ENCODE results near the gene SETD6.
"Not testable (repeated sequence)": the region's sequence is repeated elsewhere in the genome, so short reads cannot be mapped to it uniquely, and the experiment has no call there.

SETD6 gene

DNA sequence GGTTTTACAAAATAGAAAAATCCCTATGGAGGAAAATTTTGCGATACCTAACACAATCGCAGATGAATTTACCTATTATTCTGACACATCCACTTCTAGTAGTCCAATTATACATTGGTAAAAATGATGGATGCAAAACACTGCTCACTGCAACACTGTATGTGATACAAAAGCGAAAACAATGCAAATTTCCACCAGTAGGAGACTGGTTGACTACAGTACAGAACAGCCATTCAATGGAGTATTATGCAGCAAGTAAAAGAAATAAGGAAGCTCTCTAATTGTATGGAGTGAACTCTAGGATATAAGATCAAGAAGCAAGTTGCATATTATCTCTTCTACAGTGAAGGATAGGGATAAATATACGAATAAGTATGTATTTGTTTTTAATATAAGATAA is 48.5 kb downstream of the SETD6 start:
- Histone ChIP-seq H3K4me1 (peaks cover 12% of the 10 kb centered on the region), H3K36me3 (replicated peaks) (peaks cover 68% of the 10 kb centered on the region), H3K4me3 (no peak overlapping the region), H3K27me3 (ENCODE audit: low read depth) (no peaks in the 10 kb centered on the region), H3K9me3 (no peaks in the 10 kb centered on the region)
- no peak for DNase-seq (ENCODE audit: low spot score in 2 of 2)
- in situ Hi-C loops (cut with MboI; ENCODE audit: low sequenced_read_pairs) = no loop called here

DNA sequence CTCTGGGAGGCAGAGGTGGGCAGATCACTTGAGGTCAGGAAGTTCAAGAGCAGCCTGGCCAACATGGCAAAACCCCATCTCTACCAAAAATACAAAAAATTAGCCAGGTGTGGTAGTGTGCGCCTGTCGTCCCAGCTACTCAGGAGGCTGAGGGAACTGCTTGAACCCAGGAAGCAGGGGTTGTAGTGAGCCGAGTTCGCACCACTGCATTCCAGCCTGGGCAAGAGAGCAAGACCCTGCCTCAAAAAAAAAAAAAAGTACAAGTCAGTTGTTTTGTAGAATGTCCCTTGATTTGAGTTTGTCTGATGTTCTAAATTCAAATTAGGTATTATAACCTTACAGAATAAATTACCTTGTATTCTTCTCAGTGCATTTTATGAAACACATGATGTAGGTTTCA is 50.4 kb downstream of the SETD6 start:
- H3K4me3 ChIP-seq; in situ Hi-C loops (cut with MboI; ENCODE audit: low sequenced_read_pairs); DNase-seq (ENCODE audit: low spot score in 2 of 2); H3K9me3 ChIP-seq; H3K27me3 ChIP-seq (ENCODE audit: low read depth): not testable (repeated sequence)
- H3K36me3 ChIP-seq (replicated peaks) = peaks cover 68% of the 10 kb centered on the region
- H3K4me1 ChIP-seq = peaks cover 12% of the 10 kb centered on the region

All from HAP-1 (cell line).